SJSA1 (cell line): Measurements from ENCODE around the gene SLC38A6. TPM values are rescaled to one million over a fixed set of nuclear protein-coding genes. Genes with fewer than 3 reads are reported as not detected.
"Not testable (repeated sequence)": the region's sequence is repeated elsewhere in the genome, so short reads cannot be mapped to it uniquely, and the experiment has no call there.

ENCODE experiments used
- DNase-seq, 2 experiments: peaks; one replicate each; pipeline ENCODE4 v3.0.0-alpha.2; 2015 to 2020; ENCODE audit warnings: low spot score in 2 of 2, low read depth in 1 of 2
- H3K27ac ChIP-seq: fragments of 250-450 bp; sonication (Bioruptor Pico); 2 replicates; pipeline ENCODE4 v1.5.1; 2020; ENCODE audit warnings: mild to moderate bottlenecking, moderate library complexity
- H3K27me3 ChIP-seq: fragments of 250-450 bp; sonication (Bioruptor Pico); replicated peaks from 2 replicates; pipeline ENCODE4 v1.5.1; 2020; ENCODE audit warnings: mild to moderate bottlenecking, moderate library complexity
- H3K36me3 ChIP-seq: fragments of 250-450 bp; sonication (Bioruptor Pico); 2 replicates; pipeline ENCODE4 v1.5.1; 2020; ENCODE audit warnings: mild to moderate bottlenecking
- H3K4me1 ChIP-seq: fragments of 250-450 bp; sonication (Bioruptor Pico); replicated peaks from 2 replicates; pipeline ENCODE4 v1.6.1; 2021; ENCODE audit warnings: mild to moderate bottlenecking
- H3K4me3 ChIP-seq: fragments of 250-450 bp; sonication (Bioruptor Pico); 2 replicates; pipeline ENCODE4 v1.5.1; 2020; ENCODE audit warnings: mild to moderate bottlenecking
- H3K9me3 ChIP-seq: fragments of 250-450 bp; sonication (Bioruptor Pico); replicated peaks from 2 replicates; pipeline ENCODE4 v1.5.1; 2020; ENCODE audit warnings: mild to moderate bottlenecking
- total RNA-seq: library from RNA; depleted of rRNA; stranded (reverse); fragments of >200 nt; shearing (Covaris generic); gene quantifications from 2 replicates; pipeline ENCODE4 v1.2.3, GENCODE V29; 2014; rRNA removed

The SLC38A6 gene
- total RNA-seq, 1 experiment from 2014 or later = 22.8 TPM

DNA sequence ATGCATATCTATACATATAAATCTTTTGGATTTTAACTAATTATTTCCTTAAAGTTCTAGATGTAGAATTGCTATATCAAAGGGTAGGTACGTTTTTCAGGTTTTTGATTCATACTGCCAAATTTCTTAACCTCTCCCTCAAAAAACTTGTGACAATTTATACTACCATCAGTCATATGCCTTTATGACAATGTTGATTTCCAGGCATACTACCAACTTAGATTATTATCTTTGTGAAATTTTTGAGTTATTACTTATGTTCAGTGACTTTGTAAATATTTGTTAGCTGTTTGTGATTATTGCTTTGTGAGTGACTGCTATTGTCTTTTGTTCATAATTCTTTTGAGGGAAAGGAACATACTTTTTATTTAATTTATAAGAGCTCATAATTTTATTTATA lies 107.0 kb downstream of the SLC38A6 start:
- Histone ChIP-seq H3K9me3 (no peaks in the 10 kb centered on the region), H3K4me1 (no peaks in the 10 kb centered on the region), H3K4me3 (no peak overlapping the region), H3K36me3 (no peaks in the 10 kb centered on the region), H3K27me3 (no peaks in the 10 kb centered on the region), H3K27ac (no peak overlapping the region)
- DNase-seq = no peak

DNA sequence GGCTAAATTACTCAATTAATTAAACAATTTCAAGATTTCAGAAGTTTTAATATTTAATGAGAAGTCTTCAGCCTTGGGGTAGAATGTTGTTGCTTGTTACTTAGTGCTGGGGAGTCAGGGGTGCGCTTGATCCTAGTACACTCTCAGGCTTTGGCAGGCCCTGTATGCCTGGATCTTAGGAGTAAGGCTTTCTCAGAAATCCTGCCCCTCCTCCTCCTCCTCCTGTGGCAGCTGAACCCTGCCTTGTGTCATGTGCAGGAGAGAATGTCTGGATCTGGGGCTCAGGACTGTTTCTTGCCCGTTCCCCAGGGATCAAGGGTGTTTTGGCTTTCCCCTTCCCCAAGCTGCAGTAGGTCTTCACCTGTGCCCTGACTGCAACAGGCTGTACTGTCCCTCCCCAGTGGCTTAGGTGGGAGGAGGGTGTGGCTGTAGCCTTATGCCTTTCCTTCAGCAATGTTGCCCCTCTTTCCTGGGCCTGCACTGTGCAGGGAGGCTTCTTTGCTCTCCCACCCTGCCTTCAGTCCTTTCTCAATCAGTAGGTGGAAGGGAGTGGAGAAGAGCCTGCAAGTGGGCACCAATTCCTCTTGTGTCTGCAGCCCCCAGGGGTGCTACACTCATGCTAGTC lies 108.2 kb downstream of the SLC38A6 start:
- Histone ChIP-seq H3K4me1 (no peaks in the 10 kb centered on the region), H3K36me3 (no peaks in the 10 kb centered on the region), H3K9me3 (no peaks in the 10 kb centered on the region), H3K4me3 (no peak overlapping the region), H3K27ac (no peak overlapping the region), H3K27me3 (no peaks in the 10 kb centered on the region)
- no peak for DNase-seq

DNA sequence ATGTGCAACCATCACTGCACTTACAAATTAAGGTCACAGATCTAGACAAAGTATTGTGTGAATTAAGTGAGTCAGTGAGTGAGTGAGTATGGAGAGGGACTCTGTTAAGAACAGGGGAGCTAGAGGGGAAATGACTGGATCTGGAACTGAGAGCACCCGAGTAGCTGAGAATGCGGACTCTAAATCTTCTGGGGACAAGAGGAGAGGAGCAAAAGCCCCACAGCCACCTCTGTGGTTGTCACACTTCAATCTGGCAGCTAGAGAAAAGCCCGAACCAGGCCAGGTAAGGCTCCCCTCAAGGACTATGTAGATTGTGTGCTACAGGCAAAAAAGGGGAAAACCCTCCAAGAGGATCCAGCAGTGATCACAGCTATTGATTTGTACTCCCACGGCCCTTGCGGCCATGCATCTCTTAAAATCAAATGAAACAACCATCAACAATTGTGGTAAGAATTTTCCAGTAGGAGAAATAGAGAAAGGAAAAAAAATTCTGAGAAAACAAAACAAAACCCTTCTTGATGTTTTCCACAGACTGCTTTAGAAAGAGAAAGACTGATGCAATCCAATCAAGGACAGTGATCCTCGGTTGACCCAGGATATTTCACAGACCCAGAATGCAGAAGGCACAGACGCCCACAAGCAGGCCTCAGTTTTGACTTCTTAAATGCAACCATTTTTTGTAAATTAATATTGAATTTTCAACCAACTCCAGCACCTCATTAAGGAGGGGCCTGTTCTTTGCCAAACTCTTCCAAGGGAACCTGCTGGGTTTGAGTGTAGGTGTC lies 109.6 kb downstream of the SLC38A6 start:
- Histone ChIP-seq H3K27ac (no peak overlapping the region), H3K4me3 (no peak overlapping the region), H3K27me3 (no peaks in the 10 kb centered on the region), H3K9me3 (no peaks in the 10 kb centered on the region), H3K36me3 (no peaks in the 10 kb centered on the region), H3K4me1 (no peaks in the 10 kb centered on the region)
- no peak for DNase-seq

DNA sequence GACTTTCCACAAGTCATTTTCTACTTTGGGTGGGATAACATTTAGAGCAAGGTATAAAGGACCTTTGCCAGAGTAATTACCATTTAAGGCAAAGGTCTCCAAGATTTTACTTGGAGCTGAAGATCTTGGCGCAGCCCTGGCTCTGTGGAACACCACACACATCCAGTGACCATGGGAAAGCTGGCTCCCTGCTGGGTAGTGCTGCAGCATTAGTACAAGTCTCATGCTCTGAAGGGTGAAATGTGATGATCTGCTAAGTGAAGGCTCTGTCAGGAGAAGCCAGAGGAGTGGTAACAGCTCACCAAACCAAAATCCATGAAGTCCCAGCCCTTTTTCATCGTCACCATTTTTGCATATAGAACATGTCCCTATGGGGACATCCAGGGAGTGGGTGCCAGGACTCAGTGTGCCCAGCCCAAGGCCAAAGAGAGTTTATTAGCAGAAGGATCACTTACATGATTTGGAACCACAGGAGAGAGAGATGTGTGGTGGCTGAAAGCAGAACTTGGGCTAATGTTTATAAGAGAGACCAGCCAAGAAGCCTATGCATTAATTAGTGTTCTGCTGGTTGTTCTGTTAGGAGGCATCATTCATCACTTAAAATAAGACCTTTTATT lies 110.7 kb downstream of the SLC38A6 start:
- H3K36me3 ChIP-seq = no peaks in the 10 kb centered on the region
- H3K9me3 ChIP-seq = no peaks in the 10 kb centered on the region
- H3K4me1 ChIP-seq = no peaks in the 10 kb centered on the region
- H3K27ac ChIP-seq = no peak overlapping the region
- no peak for DNase-seq
- H3K4me3 ChIP-seq = no peak overlapping the region
- no peaks in the 10 kb centered on the region for H3K27me3 ChIP-seq

DNA sequence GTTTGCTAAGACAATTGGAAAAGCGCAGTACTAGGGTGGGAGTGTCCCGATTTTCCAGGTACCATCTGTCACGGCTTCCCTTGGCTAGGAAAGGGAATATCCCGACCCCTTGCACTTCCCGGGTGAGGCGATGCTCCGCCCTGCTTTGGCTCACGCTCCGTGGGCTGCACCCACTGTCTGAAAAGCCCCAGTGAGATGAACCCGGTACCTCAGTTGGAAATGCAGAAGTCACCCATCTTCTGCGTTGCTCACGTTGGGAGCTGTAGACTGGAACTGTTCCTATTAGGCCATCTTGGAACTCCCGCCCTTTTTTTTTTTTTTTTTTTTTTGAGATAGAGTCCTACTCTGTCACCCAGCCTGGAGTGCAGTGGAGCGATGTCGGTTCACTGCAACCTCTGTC lies 117.1 kb downstream of the SLC38A6 start:
- H3K27ac ChIP-seq, H3K9me3 ChIP-seq, H3K27me3 ChIP-seq, H3K36me3 ChIP-seq, H3K4me3 ChIP-seq, DNase-seq: not testable (repeated sequence)
- H3K4me1 ChIP-seq = peaks cover 21% of the 10 kb centered on the region

DNA sequence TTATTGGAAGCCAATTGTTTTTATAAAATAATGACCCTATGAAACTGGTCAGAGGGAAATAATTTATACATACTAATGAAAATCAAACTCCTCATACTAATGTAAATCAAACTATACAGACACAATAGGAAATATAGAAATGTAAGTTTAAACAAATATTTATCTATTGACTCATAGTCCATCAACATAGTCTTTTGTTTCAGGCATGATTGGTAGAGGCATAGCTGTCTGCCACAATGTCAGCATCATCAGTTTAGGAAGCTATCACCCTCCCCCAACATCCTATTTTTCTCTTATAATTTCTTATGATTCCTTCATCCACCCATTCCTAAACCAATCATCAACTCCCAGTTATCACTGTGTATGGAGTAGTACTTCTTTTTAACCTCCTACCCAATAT lies 117.7 kb downstream of the SLC38A6 start:
- no peaks in the 10 kb centered on the region for H3K36me3 ChIP-seq
- no peak overlapping the region for H3K27ac ChIP-seq
- no peak overlapping the region for H3K4me3 ChIP-seq
- H3K4me1 ChIP-seq = peaks cover 27% of the 10 kb centered on the region
- DNase-seq = no peak
- H3K27me3 ChIP-seq = no peaks in the 10 kb centered on the region
- H3K9me3 ChIP-seq = no peaks in the 10 kb centered on the region

DNA sequence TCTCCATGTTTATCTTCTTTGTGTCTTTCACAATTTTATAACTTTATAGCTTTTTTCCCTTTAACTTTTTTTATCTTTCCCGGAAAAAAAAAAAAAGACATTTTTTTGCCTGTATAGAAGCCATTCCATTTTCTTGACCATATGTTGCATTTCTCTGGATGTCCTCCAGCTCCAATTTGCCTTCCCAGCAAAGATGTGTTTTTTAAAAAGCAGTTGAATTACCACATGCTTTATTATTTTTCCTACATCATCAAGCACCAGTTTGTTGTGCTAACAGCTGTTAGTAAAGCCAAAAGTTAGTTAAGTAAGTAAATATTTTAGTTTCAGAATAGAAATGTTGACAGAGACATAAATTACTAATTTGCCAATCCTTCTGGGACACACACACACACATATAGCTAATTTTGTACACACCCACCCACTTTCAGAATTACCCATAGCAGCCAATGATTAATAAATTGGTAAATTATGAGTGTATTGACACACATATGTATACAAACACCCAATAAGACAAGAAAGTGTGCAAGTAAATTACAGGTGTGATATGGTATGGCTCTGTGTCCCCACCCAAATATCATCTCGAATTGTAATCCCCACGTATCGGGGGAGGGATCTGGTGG lies 118.3 kb downstream of the SLC38A6 start:
- Histone ChIP-seq H3K9me3 (no peaks in the 10 kb centered on the region), H3K4me3 (no peak overlapping the region), H3K4me1 (peaks cover 33% of the 10 kb centered on the region), H3K36me3 (no peaks in the 10 kb centered on the region), H3K27ac (no peak overlapping the region), H3K27me3 (no peaks in the 10 kb centered on the region)
- no peak for DNase-seq

DNA sequence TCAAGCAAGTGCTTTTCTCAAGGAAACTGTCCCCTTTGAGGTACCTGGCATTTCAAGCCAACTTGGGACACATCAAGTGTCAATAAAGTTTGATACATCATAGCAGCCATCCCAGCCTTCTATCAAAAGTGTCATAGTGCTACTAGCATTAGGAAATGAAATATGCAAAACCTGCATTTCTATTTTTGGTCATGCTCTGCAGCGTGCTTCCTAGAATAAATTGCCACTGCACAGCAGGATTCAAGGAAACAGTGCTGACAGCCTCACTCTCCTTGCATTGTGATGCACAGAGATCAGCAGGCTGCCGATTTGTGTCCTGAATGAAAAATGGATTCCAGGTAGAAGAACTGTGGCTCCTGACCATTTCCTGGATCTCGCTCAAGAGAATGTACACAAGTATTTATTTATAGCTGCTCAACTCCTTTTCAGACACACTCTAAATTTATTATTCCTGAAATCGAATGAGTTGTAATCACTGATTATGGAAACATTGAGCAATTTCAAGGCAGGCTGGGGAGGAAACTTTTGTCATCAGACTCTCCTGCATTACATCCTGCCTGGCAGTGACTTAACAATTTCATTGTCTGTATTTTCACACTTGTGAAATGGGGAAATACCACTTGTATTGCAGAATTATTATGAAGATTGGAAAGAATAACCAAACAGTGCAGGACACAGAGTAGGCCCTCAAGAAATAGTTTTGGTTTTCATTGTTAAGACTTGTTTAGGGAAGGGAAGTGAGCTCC lies 120.9 kb downstream of the SLC38A6 start:
- H3K27me3 ChIP-seq = no peaks in the 10 kb centered on the region
- H3K4me1 ChIP-seq = peaks cover 41% of the 10 kb centered on the region
- no peaks in the 10 kb centered on the region for H3K9me3 ChIP-seq
- H3K27ac ChIP-seq = peak overlapping the region; percentile 97
- no peak overlapping the region for H3K4me3 ChIP-seq
- DNase-seq = peak in 1 of 2 experiments; percentile 37
- no peaks in the 10 kb centered on the region for H3K36me3 ChIP-seq

Other genes starting within 250 kb of the SLC38A6 start
- 69.8 and 115 TPM in 2 replicates for gene MNAT1, start 246.5 kb upstream of the SLC38A6 start, total RNA-seq
- 14.8 and 31.4 TPM in 2 replicates for gene TRMT5, start 166 bp upstream of the SLC38A6 start, total RNA-seq